NCI-H2196 (cell line): Measurements from ENCODE around the gene RAB36.

Experiments
- DNase-seq: peaks from one replicate; lab custom pipeline; 2025; ENCODE audit not compliant: unreplicated experiment; lab: John Stamatoyannopoulos, UW

Gene RAB36

GRCh38 chr22:23156286-23156685 lies 11.0 kb downstream of the RAB36 start:
- DNase-seq = no peak

GRCh38 chr22:23157560-23158515 lies 12.6 kb downstream of the RAB36 start:
- no peak for DNase-seq

GRCh38 chr22:23158516-23159290 lies 13.4 kb downstream of the RAB36 start:
- DNase-seq = no peak

GRCh38 chr22:23159291-23159630 lies 14.0 kb downstream of the RAB36 start:
- DNase-seq = no peak

GRCh38 chr22:23161029-23161428 lies 15.8 kb downstream of the RAB36 start:
- DNase-seq = no peak

- DNase-seq = no peak
Measured at GRCh38 chr22:23161574-23161973, 16.3 kb downstream of the RAB36 start.

GRCh38 chr22:23163665-23164064 lies 18.4 kb downstream of the RAB36 start:
- DNase-seq = peak; percentile 43

GRCh38 chr22:23164091-23164490 lies 18.8 kb downstream of the RAB36 start:
- DNase-seq = no peak

- no peak for DNase-seq
Measured at GRCh38 chr22:23166042-23166831, 21.0 kb downstream of the RAB36 start.

- no peak for DNase-seq
Measured at GRCh38 chr22:23166841-23167616, 21.8 kb downstream of the RAB36 start.

GRCh38 chr22:23168391-23169042 lies 23.2 kb downstream of the RAB36 start:
- DNase-seq = no peak

- no peak for DNase-seq
Measured at GRCh38 chr22:23169043-23169406, 23.7 kb downstream of the RAB36 start.

GRCh38 chr22:23175817-23176644 lies 30.8 kb downstream of the RAB36 start:
- DNase-seq = no peak

- DNase-seq = no peak
Measured at GRCh38 chr22:23176645-23177027, 31.4 kb downstream of the RAB36 start.

- DNase-seq = no peak
Measured at GRCh38 chr22:23177197-23177596, 31.9 kb downstream of the RAB36 start.

GRCh38 chr22:23178512-23179254 lies 33.4 kb downstream of the RAB36 start:
- peak; percentile 42 for DNase-seq

GRCh38 chr22:23179381-23180299 lies 34.4 kb downstream of the RAB36 start:
- DNase-seq = no peak
